ENCODE measurements around the gene TNFRSF18. TPM values are rescaled to one million over a fixed set of nuclear protein-coding genes. Genes with fewer than 3 reads are reported as not detected.

The TNFRSF18 gene
- total and polyA plus RNA-seq, 2 experiments from 2014 or later = 1.1 to 1.5 TPM

DNA sequence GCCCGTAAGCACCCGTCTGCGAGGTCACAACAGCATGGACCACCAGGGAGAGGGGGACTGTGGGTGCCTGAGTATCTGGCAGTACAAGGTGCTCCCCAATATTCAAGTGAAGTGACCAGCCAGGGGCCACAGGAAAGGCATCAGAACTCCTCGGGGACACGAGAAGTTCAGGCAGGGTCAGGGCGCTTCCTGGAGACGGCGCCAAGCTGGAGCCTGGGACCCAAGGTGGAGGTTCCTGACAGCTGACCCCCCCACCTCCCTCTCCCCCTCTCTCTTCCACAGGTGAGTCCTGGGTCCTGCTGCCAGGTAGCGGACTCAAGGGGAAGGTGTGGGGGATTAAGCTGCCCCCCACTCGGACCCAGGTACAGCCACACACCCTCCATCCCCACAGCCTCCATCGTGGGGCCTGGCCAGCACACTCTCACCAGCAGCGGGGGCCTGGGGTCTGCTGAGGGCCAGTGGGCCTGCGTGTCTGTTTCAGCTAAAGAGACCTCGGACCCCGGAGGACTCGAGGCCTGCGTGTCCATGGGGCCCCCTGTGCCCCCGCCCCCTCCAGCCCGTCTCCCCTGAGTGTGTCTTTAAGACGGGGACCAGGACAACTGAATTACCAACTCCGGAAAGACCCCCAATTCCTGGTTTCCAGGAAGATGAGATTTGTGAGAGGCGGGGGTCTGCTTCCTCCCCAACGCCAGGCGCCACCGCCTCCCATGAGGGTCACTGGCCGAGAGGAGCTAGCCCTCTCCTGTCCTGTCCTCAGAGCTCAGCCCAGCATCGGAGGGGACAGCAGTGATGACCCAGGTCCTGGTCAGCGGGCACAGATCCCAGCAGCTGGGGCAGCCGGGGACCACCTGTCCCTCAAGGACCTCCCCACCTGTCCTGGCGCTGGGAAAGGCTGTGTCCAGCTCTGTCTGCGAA, 6.2 kb downstream of the TNFRSF18 start (continued):
- TF ChIP-seq, protein P1, sequence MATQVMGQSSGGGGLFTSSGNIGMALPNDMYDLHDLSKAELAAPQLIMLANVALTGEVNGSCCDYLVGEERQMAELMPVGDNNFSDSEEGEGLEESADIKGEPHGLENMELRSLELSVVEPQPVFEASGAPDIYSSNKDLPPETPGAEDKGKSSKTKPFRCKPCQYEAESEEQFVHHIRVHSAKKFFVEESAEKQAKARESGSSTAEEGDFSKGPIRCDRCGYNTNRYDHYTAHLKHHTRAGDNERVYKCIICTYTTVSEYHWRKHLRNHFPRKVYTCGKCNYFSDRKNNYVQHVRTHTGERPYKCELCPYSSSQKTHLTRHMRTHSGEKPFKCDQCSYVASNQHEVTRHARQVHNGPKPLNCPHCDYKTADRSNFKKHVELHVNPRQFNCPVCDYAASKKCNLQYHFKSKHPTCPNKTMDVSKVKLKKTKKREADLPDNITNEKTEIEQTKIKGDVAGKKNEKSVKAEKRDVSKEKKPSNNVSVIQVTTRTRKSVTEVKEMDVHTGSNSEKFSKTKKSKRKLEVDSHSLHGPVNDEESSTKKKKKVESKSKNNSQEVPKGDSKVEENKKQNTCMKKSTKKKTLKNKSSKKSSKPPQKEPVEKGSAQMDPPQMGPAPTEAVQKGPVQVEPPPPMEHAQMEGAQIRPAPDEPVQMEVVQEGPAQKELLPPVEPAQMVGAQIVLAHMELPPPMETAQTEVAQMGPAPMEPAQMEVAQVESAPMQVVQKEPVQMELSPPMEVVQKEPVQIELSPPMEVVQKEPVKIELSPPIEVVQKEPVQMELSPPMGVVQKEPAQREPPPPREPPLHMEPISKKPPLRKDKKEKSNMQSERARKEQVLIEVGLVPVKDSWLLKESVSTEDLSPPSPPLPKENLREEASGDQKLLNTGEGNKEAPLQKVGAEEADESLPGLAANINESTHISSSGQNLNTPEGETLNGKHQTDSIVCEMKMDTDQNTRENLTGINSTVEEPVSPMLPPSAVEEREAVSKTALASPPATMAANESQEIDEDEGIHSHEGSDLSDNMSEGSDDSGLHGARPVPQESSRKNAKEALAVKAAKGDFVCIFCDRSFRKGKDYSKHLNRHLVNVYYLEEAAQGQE (IDR thresholded peaks at IDR 0.05; ENCODE audit: unreplicated experiment) = no peak
- TF ChIP-seq, protein P2, sequence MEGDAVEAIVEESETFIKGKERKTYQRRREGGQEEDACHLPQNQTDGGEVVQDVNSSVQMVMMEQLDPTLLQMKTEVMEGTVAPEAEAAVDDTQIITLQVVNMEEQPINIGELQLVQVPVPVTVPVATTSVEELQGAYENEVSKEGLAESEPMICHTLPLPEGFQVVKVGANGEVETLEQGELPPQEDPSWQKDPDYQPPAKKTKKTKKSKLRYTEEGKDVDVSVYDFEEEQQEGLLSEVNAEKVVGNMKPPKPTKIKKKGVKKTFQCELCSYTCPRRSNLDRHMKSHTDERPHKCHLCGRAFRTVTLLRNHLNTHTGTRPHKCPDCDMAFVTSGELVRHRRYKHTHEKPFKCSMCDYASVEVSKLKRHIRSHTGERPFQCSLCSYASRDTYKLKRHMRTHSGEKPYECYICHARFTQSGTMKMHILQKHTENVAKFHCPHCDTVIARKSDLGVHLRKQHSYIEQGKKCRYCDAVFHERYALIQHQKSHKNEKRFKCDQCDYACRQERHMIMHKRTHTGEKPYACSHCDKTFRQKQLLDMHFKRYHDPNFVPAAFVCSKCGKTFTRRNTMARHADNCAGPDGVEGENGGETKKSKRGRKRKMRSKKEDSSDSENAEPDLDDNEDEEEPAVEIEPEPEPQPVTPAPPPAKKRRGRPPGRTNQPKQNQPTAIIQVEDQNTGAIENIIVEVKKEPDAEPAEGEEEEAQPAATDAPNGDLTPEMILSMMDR (conservative IDR thresholded peaks at IDR 0.05; ENCODE audit: low read depth in 2 of 2) = no peak
- TF ChIP-seq ZNF114 (CRISPR knock-in tag; IDR thresholded peaks at IDR 0.05) (no peak), POLR2AphosphoS5 (IDR thresholded peaks at IDR 0.05; ENCODE audit: low read depth) (no peak)

DNA sequence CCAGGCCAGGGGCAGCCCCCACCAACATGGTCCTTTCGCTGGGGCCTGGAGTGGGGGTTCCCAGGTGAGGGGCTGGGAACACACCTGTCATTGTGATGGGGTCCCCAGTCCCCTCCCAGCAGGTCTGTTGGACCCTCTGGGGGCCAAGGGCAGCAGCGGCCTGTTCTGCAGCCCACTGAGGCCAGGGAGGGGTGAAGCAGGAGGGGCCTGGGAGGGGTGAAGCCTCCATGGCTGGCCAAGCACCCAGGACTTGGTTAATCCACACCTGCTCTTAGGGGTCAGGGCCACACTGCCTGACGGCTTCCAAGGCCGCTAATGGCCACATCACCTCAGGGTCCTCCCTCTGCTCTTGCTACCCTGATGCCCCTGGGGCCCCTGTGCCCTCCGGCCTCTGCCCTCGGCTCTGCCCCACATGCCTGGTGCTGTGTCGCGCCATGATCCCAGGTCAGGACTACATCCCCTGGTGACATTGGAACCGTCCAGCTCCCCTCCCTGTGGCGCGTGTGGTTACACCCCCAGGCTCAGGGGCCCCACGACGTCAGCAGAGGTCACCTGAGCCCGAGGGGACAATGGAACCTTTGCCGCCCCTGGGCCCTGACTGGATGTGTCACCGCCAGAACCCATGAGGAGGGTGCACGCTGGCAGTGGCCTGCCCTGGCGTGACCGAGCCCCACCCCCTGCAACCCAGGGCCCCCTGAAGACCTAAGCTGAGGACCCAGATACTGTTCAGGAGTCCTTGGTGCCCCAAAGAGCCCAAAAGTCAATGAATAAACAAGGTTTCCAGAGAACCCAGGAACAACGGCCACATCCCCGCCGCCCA, 7.0 kb downstream of the TNFRSF18 start:
- no peaks in the 10 kb centered on the region for H3K9me2 ChIP-seq (ENCODE audit: insufficient read depth)
- H3K36me3 ChIP-seq (ENCODE audit: insufficient read depth) = no peaks in the 10 kb centered on the region
- no peaks in the 10 kb centered on the region for H3K79me2 ChIP-seq (replicated peaks; ENCODE audit: insufficient read depth)
- no peak overlapping the region for H3K27ac ChIP-seq (ENCODE audit: low read depth)
- Mint-ChIP-seq H3K36me3 (ENCODE audit: low read depth) (no peaks in the 10 kb centered on the region), H3K4me3 (no peak overlapping the region), H3K27ac (no peak overlapping the region), H3K27me3 (ENCODE audit: insufficient read depth, low read depth, poor library complexity) (peaks cover 3% of the 10 kb centered on the region), H3K4me1 (no peaks in the 10 kb centered on the region; the same call in 2 of the 3 replicates), H3K9me3 (peaks cover 14% of the 10 kb centered on the region)
- TF ChIP-seq CREB1 (CRISPR knock-in tag; IDR thresholded peaks at IDR 0.05; ENCODE audit: low read depth) = no peak
- TF ChIP-seq, protein P3, sequence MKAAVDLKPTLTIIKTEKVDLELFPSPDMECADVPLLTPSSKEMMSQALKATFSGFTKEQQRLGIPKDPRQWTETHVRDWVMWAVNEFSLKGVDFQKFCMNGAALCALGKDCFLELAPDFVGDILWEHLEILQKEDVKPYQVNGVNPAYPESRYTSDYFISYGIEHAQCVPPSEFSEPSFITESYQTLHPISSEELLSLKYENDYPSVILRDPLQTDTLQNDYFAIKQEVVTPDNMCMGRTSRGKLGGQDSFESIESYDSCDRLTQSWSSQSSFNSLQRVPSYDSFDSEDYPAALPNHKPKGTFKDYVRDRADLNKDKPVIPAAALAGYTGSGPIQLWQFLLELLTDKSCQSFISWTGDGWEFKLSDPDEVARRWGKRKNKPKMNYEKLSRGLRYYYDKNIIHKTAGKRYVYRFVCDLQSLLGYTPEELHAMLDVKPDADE (IDR thresholded peaks at IDR 0.05) = no peak
- TF ChIP-seq, protein P1 (IDR thresholded peaks at IDR 0.05; ENCODE audit: unreplicated experiment) = no peak
- H2AFZ ChIP-seq = no peak overlapping the region
- no peaks in the 10 kb centered on the region for H3F3A ChIP-seq (replicated peaks; ENCODE audit: low read depth)
- H3K4me1 ChIP-seq (ENCODE audit: insufficient read depth) = no peaks in the 10 kb centered on the region
- no peaks in the 10 kb centered on the region for H3K27me3 ChIP-seq (ENCODE audit: insufficient read depth)
- H3K4me3 ChIP-seq = no peak overlapping the region
- no peaks in the 10 kb centered on the region for H4K20me1 ChIP-seq (replicated peaks; ENCODE audit: insufficient read depth)
- DNase-seq (ENCODE audit: low spot score) (peak; percentile 1), ATAC-seq (no peak)
- no peak overlapping the region for H3K4me2 ChIP-seq
